Measurements from ENCODE around the gene MORN4.

DNA sequence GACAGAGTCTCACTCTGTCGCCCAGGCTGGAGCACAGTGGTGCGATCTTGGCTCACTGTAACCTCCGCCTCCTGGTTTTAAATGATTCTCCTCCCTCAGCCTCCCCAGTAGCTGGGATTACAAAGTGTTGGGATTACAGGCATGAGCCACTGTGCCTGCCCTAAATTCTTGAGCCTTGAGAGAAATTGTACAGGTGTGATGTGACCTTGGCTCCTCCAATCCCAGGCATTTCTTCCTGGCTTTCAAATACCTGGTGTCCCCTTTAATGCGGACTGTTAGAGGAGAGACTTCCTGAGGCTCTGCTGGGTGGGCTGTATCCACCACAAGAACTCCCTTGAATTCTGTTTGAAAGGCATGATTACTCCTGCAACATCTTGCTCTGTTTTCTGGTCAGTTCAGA lies 15.0 kb downstream of the MORN4 start:
- TF ChIP-seq CTCF (optimal IDR thresholded peaks at IDR 0.05 in 1 of 3, IDR thresholded peaks at IDR 0.05 in 1 of 3, conservative IDR thresholded peaks at IDR 0.05 in 1 of 3; ENCODE audit: extremely low read depth in 1 of 3, insufficient read depth in 2 of 3, low read length in 3 of 3) = no peak
- TF ChIP-seq EZH2 (IDR thresholded peaks at IDR 0.05; ENCODE audit: low read length) = no peak
